NCI-H226 (cell line): ENCODE data around the gene PTX4.
A peak's percentile ranks its signal among the peaks of the same experiment; 100 is the strongest.
"Not testable (repeated sequence)": the region's sequence is repeated elsewhere in the genome, so short reads cannot be mapped to it uniquely, and the experiment has no call there.

Experiments used
- DNase-seq: peaks from one replicate; pipeline ENCODE4 v3.0.0-alpha.2; 2015

The PTX4 gene

GRCh38 chr16:1478937-1479336, 9.8 kb downstream of the PTX4 start:
- not testable (repeated sequence) for DNase-seq

- DNase-seq: no peak
Measured at GRCh38 chr16:1477033-1477432, 11.7 kb downstream of the PTX4 start.

GRCh38 chr16:1475552-1476114, 13.1 kb downstream of the PTX4 start:
- no peak for DNase-seq

- peak; percentile 64 for DNase-seq
Measured at GRCh38 chr16:1474796-1475551, 13.8 kb downstream of the PTX4 start, which contains the start of gene CLCN7. CLCN7 (minus strand) TSS chr16:1475028; CDS start chr16:1474974, 54 bp downstream.

GRCh38 chr16:1474082-1474795, 14.5 kb downstream of the PTX4 start:
- DNase-seq: no peak

GRCh38 chr16:1472974-1473373, 15.8 kb downstream of the PTX4 start:
- DNase-seq: no peak

GRCh38 chr16:1471569-1472194, 17.1 kb downstream of the PTX4 start:
- DNase-seq: no peak

- DNase-seq: no peak
Measured at GRCh38 chr16:1470481-1471251, 18.1 kb downstream of the PTX4 start.

GRCh38 chr16:1469693-1470201, 19.0 kb downstream of the PTX4 start:
- DNase-seq: no peak

GRCh38 chr16:1469141-1469540, 19.6 kb downstream of the PTX4 start:
- not testable (repeated sequence) for DNase-seq

GRCh38 chr16:1468426-1468810, 20.3 kb downstream of the PTX4 start:
- DNase-seq: no peak

GRCh38 chr16:1466968-1467521, 21.7 kb downstream of the PTX4 start:
- no peak for DNase-seq

GRCh38 chr16:1466054-1466453, 22.7 kb downstream of the PTX4 start:
- no peak for DNase-seq

- no peak for DNase-seq
Measured at GRCh38 chr16:1465567-1465915, 23.2 kb downstream of the PTX4 start.

- no peak for DNase-seq
Measured at GRCh38 chr16:1464894-1465566, 23.7 kb downstream of the PTX4 start.

- DNase-seq: no peak
Measured at GRCh38 chr16:1464196-1464893, 24.4 kb downstream of the PTX4 start.

GRCh38 chr16:1461146-1461545, 27.6 kb downstream of the PTX4 start:
- no peak for DNase-seq

- no peak for DNase-seq
Measured at GRCh38 chr16:1460602-1461138, 28.1 kb downstream of the PTX4 start.

- no peak for DNase-seq
Measured at GRCh38 chr16:1459967-1460366, 28.8 kb downstream of the PTX4 start.

- no peak for DNase-seq
Measured at GRCh38 chr16:1458977-1459341, 29.8 kb downstream of the PTX4 start.
